Fibroblast of lung (primary cell): Measurements from ENCODE around the gene BATF2.

ENCODE experiments used
- CTCF ChIP-seq, 2 donors: IDR thresholded peaks in 1 of 2; conservative IDR thresholded peaks in 1 of 2; 1 replicate in 1 of 2; 2 replicates in 1 of 2; pipeline ENCODE4 v1.5.1; 2011 to 2012; ENCODE audit warnings: low read length in 2 of 2, control low read depth in 1 of 2, inconsistent platforms in 1 of 2, low read depth in 1 of 2, mild to moderate bottlenecking in 1 of 2
- EZH2 ChIP-seq: IDR thresholded peaks from 2 replicates; pipeline ENCODE4 v1.5.1; 2012; ENCODE audit warnings: low read length, control low read depth, mild to moderate bottlenecking; ENCODE audit errors: missing control alignments

- TF ChIP-seq CTCF (conservative IDR thresholded peaks at IDR 0.05 in 1 of 2, IDR thresholded peaks at IDR 0.05 in 1 of 2; ENCODE audit: low read depth in 1 of 2, low read length in 2 of 2) (no peak), EZH2 (no peak)
Measured at GRCh38 chr11:64996327-64996709, 453 bp downstream of the BATF2 start.
